ENCODE data around the gene HSPA1B.
"Not testable (repeated sequence)": the region's sequence is repeated elsewhere in the genome, so short reads cannot be mapped to it uniquely, and the experiment has no call there.

HSPA1B gene

GRCh38 chr6:31860349-31860748 lies 32.8 kb downstream of the HSPA1B start:
- no peak for FAIRE-seq

DNA sequence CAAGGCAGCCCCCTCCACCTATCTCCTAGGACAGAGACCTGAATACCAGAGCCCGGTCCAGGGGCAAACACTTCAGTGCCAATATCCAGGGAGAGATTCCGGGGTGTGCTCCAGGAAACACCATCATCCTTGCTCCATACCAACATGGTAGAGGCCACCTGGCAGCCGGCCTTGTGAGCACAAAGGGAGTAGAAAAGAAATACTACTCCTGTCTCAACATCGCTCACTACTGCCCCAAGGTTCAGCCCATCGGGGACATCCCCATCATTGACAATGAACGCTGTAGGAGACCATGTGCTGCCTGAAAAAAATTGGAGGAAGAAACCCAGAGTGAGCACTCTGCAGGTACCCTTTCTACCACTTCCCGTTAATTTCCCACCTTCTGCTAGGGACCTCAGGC lies 33.6 kb downstream of the HSPA1B start:
- no peak for FAIRE-seq

DNA sequence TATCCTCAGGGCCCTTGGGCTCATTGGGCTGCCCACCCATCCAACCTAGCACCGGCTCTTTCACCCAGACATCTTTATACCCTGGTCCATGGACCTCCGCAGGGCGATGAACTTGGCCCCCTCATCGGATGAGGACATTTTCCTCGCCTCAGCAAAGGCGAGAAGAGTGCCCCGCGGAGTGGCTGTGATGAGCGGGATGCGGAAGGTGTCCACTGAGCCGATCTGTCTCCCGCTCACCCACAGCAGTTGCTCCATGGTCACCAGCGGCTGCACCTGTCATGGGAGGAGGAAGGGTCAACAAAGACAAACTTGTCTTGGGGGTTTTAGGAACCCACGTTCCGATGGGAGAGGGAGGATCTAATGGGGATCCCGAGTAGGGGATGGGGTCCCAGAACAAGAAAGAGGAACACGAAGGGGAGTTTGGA lies 34.4 kb downstream of the HSPA1B start:
- no peak for FAIRE-seq

- FAIRE-seq, result peak; percentile 92
Observed at GRCh38 chr6:31862344-31863235, 35.1 kb downstream of the HSPA1B start, which contains the start of gene NEU1. Gene NEU1, minus strand, starts transcription at chr6:31862821. Its CDS starts 45 bp downstream, at chr6:31862776.

GRCh38 chr6:31864123-31864562 lies 36.6 kb downstream of the HSPA1B start:
- FAIRE-seq, result not testable (repeated sequence)

DNA sequence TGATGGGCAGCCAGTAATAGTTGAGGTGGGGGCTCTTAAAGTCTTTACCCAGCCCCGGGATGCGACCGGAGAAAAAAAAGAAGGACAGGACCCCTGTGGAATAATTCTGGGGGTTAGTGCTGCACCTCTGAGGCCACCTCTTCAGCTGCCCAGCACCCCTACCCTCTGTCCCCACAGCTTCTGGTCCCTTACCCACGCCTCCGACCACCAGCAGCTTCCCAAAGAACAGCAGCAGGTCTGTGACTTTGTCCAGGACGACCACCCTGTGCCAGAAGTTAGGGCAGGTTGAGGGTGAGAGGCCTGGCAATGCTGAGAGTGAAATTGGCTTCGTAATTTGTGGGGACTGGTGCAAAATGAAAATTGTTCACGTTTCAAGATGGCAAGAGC lies 37.3 kb downstream of the HSPA1B start:
- FAIRE-seq, result no peak

DNA sequence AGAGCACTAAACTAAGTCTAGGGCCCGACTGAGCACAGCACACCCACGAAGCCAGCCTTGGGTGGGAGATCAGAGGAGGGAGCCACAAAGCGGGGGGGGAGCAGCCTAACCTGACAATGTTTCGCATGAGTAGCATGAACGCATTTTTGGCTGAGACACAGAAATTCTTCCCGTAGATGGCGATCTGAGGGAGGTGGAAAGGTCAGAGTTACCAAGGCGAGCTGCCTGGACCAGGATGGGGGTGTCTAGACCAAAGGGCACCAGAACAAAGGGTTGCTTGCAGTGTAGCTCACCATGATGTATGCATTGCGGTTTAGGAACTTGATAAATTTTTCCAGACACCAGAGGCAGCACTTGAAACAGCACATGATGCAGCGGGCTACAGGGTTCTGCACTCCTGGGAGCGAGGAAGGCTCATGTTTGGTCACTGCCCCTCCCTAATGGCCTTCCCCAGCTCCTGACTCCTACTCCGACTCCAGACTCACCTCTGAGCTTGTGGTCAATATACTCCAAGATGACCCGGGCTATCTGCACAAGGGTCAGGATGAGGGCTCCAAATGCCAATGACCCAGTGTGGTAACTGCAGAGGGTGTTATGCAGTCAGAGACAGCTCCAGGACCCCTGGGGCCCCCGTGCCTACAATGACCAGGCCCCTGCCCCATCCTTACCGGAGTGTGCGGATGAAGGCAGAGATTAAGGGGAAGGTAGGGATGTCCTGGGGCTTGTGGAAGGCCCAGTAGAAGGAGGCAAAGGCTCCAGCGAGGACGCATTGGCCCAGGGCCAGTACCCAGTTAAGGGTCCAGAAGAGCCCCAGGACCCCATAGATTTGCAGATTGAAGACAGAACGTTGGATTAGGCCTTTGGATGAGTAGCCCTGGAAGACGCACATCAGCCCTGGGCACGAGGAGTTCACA lies 37.9 kb downstream of the HSPA1B start:
- no peak for FAIRE-seq

- FAIRE-seq, result not testable (repeated sequence)
Observed at GRCh38 chr6:31868658-31868971, 41.1 kb downstream of the HSPA1B start.

- FAIRE-seq, result no peak
Observed at GRCh38 chr6:31869343-31869742, 41.8 kb downstream of the HSPA1B start.

DNA sequence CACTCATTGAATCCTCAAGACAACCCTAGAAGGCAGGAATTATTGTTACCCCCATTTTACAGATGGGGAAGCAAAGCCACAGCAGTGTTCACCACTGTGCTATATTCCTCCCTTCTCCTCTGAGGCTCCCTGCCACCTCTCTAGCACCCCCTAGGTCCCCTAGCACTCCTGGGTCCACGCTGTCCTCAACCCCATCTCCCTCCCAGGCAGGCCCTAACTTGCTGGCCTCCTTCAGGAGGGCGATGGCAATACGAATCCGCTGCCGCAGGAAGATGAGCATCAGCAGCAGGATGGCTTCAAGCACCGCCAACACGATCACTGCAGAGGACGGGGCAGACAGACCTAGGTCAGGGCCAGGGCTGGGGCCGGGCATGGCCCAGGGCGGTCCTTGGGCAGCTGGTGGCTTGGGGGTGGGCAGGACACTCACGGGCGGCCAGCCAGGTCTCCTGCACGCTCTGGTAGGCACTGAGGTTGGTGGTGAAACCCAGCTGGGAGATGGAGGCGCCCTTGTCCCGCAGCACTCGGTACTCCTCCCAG lies 42.9 kb downstream of the HSPA1B start:
- no peak for FAIRE-seq

DNA sequence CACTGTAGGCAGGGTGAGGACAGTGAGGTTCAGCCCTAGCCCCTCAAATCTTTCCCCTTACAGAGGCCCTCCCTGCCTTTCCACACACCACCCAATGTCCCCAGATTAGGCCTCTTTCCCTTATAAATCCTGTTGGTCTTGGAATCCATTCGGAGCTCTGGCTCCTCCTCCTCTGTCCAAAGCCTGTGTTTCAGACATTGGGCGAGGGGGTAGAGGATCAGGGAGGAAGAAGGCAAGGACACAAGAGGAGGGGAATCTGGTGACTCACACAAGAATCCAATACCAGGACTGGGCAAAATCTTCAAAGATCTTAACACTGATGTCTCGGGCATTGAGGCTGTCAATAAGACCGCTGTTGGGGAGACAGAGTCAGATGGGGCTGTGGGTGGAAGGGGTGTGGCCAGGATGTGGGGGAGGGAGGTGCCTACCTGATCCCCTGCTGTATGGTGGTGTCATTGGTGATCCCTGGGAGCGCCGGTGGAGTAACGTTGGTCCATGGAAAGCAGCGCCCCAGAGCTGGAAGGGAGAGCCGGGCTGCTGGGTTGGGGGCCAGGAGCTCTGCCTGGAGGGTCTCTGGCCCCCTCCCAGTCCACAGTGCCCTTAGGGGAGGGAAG lies 43.6 kb downstream of the HSPA1B start:
- FAIRE-seq, result no peak

DNA sequence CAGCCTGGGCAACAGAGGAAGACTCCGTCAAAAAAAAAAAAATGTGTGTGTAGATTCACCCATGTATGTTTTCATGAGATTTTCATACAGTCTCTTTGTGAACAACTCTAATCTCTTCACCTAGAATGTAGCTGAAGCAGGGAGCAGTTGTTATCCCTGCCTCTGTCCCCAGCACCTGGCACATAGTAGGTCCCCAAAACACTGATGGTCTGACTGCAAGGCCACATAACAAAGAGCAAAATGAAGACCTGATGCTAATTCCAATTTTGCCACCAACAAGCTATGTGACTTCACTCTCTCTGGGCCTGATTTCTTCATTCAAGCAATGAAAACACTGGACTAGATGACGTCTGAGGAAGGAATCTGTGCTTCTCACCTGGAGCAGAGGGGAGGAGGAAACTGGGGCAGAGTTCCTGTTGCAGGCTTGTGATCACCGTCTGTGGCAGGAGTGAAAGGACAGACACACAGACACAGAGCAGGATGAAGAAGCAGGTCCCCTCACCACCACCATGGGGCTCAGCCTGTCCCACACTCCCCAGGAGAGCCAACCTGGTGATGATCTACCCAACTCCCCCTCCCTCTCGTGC lies 46.6 kb downstream of the HSPA1B start:
- no peak for FAIRE-seq

- no peak for FAIRE-seq
Observed at GRCh38 chr6:31874836-31875572, 47.5 kb downstream of the HSPA1B start.

DNA sequence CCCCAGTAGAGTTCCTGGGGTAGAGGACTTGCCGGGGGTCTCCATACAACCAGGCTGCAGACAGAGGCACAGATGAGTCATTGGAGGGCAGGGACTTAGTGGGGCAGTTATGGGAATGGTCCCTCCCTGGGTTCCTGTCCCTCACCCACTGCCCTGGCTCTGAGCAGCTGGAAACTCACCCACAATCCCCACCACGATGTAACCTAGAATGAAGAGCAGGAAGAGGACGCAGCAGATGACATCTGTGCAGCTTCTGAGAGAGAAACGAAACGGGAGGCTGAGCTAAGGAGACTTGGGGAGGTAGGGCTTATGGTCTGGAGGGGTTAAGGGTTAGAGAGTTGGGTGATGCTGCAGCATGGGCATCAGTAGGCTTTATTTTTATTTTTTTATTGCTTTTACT lies 48.3 kb downstream of the HSPA1B start:
- no peak for FAIRE-seq

DNA sequence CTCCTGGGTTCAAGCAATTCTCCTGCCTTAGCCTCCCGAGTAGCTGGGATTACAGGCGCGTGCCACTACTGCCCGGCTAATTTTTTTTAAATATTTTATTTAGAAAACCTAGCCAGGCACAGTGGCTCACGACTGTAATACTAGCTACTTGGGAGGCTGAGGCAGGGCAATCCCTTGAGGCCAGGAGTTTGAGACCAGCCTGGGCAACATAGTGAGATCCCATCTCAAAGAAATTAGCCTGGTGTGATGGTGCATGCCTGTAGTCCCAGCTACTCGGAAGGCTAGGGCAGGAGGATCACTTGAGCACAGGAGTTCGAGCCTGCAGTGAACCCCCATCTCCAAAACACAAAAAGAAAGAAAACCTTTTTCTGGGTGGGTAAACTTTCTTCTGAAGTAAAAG lies 48.8 kb downstream of the HSPA1B start:
- no peak for FAIRE-seq

DNA sequence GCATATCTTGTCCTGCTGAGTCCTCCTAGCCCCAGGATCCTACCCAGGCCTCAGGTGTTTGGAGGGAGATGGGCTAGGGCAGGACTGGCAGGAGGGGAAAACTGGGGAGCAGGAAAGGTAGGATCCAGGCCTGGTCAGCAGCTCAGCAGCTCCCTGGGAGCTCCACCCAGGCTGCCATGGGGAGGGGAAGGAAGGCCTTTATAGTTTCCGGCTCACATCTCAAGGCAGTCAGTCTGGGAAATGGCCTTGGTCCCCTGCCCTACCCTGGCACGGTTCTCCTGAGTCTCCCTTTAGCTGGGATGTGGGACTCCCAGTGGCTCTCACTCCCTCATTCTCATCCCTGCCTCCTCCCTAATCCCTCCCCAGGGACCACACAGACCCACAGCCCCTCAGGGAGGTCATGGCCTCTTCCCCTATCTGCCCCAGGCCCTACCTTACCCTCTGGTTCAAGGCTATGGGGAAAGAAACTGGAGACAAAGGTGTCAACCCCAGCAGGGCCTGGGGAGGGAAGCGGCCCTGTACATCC lies 49.6 kb downstream of the HSPA1B start:
- no peak for FAIRE-seq

GRCh38 chr6:31877651-31878161 lies 50.2 kb downstream of the HSPA1B start:
- FAIRE-seq, result no peak

DNA sequence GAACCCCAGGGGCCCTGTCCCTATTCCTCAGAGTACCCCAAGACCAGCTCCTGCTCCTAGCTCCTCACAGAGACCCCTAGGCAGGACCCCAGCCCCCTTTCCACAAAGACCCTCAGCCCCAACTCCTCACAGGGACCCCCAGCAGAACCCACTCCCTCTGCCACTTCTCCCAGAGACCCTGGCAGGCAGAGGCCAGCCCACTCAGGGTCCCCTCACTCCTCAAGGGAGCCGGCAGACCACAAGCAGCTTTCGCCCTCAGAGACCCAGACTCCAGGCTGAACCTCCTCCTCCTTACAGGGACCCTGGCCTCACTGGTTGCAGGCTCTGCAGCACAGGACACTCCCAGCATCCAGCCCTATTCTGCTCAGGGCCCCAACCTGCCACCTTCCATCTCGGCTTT lies 50.7 kb downstream of the HSPA1B start:
- no peak for FAIRE-seq

DNA sequence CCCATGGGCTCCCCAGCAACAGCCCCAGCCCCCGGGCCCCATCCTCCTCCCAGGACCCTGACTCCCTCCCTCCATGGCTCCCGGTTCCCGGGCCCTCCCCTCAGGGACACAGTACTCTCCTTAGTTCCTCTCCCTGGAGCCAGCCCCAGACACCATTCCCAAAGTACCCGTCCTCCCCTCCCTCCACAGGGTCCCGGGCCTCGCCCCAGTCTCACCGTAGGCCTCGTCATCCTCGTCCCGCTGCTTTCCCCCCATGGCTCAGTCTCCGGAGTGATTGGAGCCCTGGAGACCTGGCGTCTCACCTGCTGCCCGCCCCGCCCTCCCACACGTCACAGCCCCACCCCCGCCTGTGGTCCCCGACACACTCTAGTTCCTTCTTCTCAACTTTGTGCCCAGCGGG lies 51.2 kb downstream of the HSPA1B start, which contains the start of gene SLC44A4:
Gene SLC44A4, minus strand, starts transcription at position 272 of the 400 bp plus-strand sequence. Its CDS starts 17 bp downstream, at position 255.
- FAIRE-seq, result no peak

DNA sequence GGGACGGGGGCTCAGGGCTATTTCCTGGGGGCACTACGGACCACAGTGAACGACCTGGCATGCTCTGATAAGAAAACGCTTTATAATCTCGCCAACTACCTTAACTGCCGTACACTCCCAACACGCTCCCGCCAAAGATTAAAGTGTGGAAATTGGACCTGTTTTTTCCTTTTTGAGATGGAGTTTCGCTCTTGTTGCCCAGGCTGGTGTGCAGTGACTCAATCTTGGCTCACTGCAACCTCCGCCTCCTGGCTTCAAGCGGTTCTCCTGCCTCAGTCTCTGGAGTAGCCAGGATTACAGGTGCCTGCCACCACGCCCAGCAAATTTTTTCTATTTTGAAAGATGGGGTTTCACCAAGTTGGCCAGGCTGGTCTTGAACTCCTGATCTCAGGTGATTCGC lies 51.6 kb downstream of the HSPA1B start:
- FAIRE-seq, result no peak

Data from islet of Langerhans (tissue), 1 donor.